Thymus (tissue), 11 donors: Measurements from ENCODE around the gene PSEN1. TPM values are rescaled to one million over a fixed set of nuclear protein-coding genes. Genes with fewer than 3 reads are reported as not detected.

Experiments
- DNase-seq, 9 donors: peaks; one replicate each; pipeline ENCODE4 v3.0.0-alpha.2; 2013; ENCODE audit warnings: low spot score in 9 of 9, low read depth in 6 of 9, missing footprints in 1 of 9
- H3K27ac ChIP-seq, 2 donors: one replicate each; pipeline ENCODE4 v1.5.1; 2013; ENCODE audit warnings: control low read depth in 1 of 2, low read depth in 1 of 2, low read length in 1 of 2, mild to moderate bottlenecking in 1 of 2, moderate library complexity in 1 of 2
- H3K27me3 ChIP-seq, 2 donors: one replicate each; pipeline ENCODE4 v1.5.1; 2013; ENCODE audit warnings: low read length in 1 of 2; ENCODE audit not compliant: control insufficient read depth in 2 of 2, insufficient read depth in 1 of 2
- H3K36me3 ChIP-seq, 2 donors: one replicate each; pipeline ENCODE4 v1.5.1; 2013; ENCODE audit warnings: low read length in 1 of 2, mild to moderate bottlenecking in 1 of 2, moderate library complexity in 1 of 2; ENCODE audit not compliant: control insufficient read depth in 2 of 2, insufficient read depth in 2 of 2
- H3K4me1 ChIP-seq, 2 donors: one replicate each; pipeline ENCODE4 v1.5.1; 2013; ENCODE audit warnings: low read length in 2 of 2; ENCODE audit not compliant: control insufficient read depth in 2 of 2, insufficient read depth in 2 of 2
- H3K4me3 ChIP-seq, 2 donors: one replicate each; pipeline ENCODE4 v1.5.1; 2013; ENCODE audit warnings: low read length in 2 of 2, control low read depth in 1 of 2, mild to moderate bottlenecking in 1 of 2
- H3K9me3 ChIP-seq, 2 donors: one replicate each; pipeline ENCODE4 v1.5.1; 2013; ENCODE audit warnings: low read length in 1 of 2, mild to moderate bottlenecking in 1 of 2; ENCODE audit not compliant: control insufficient read depth in 2 of 2, insufficient read depth in 1 of 2
- WGBS: extraction: QIAGEN DNeasy Blood & Tissue Kit; methylation state at CpG from one replicate; pipeline ENCODE4 v1.1.7; 2013; 5-methylcytosine and 5-hydroxymethylcytosine counted together
- polyA plus RNA-seq: library from polyadenylated mRNA; stranded (reverse); fragments of 200-250 nt; gene quantifications from one replicate; pipeline ENCODE4 v1.2.3, GENCODE V29; 2013
- total RNA-seq: library from RNA; stranded (reverse); fragments of 120-200 nt; gene quantifications from one replicate; pipeline ENCODE4 v1.2.4, GENCODE V29; 2013
- donor health status: healthy.

PSEN1 gene
- total and polyA plus RNA-seq, 2 donors: 32.0 to 36.4 TPM

- peaks cover 10 to 54% of the 10 kb centered on the region in 2 donors for H3K4me1 ChIP-seq
- no peak overlapping the region for H3K27ac ChIP-seq
- peaks cover 0 to 4% of the 10 kb centered on the region in 2 donors for H3K9me3 ChIP-seq
- DNase-seq: no peak
- no peak overlapping the region for H3K4me3 ChIP-seq
- H3K36me3 ChIP-seq: no peaks in the 10 kb centered on the region
- peaks cover 24 to 80% of the 10 kb centered on the region in 2 donors for H3K27me3 ChIP-seq
- WGBS: 10% methylated on average over 3 of the region's 3 CpGs
Observed at GRCh38 chr14:73243341-73243740, 107.0 kb downstream of the PSEN1 start.

- H3K4me1 ChIP-seq: peaks cover 10 to 56% of the 10 kb centered on the region in 2 donors
- DNase-seq: no peak
- H3K9me3 ChIP-seq: peaks cover 0 to 4% of the 10 kb centered on the region in 2 donors
- no peaks in the 10 kb centered on the region for H3K36me3 ChIP-seq
- no peak overlapping the region for H3K27ac ChIP-seq
- WGBS: 100% methylated on average over 2 of the region's 2 CpGs
- H3K4me3 ChIP-seq: no peak overlapping the region
- peaks cover 21 to 76% of the 10 kb centered on the region in 2 donors for H3K27me3 ChIP-seq
Observed at GRCh38 chr14:73243748-73244147, 107.4 kb downstream of the PSEN1 start.

- no peak overlapping the region for H3K4me3 ChIP-seq
- H3K27me3 ChIP-seq: peaks cover 11 to 67% of the 10 kb centered on the region in 2 donors
- H3K9me3 ChIP-seq: peaks cover 0 to 4% of the 10 kb centered on the region in 2 donors
- peaks cover 10 to 53% of the 10 kb centered on the region in 2 donors for H3K4me1 ChIP-seq
- peak in 1 of 9 donors; percentile 31 for DNase-seq
- 37% methylated on average over 14 of the region's 14 CpGs for WGBS
- no peak overlapping the region for H3K27ac ChIP-seq
- H3K36me3 ChIP-seq: no peaks in the 10 kb centered on the region
Observed at GRCh38 chr14:73244541-73245290, 108.4 kb downstream of the PSEN1 start.

- DNase-seq: peak in 5 of 9 donors; percentile 19 to 53 (median 28)
- H3K27me3 ChIP-seq: peaks cover 2 to 57% of the 10 kb centered on the region in 2 donors
- no peaks in the 10 kb centered on the region for H3K36me3 ChIP-seq
- H3K27ac ChIP-seq: no peak overlapping the region
- WGBS: 4% methylated on average over 64 of the region's 64 CpGs
- peaks cover 0 to 4% of the 10 kb centered on the region in 2 donors for H3K9me3 ChIP-seq
- peak overlapping the region; percentile 38 to 55 for H3K4me3 ChIP-seq
- H3K4me1 ChIP-seq: peaks cover 10 to 49% of the 10 kb centered on the region in 2 donors
Observed at GRCh38 chr14:73245480-73246325, 109.4 kb downstream of the PSEN1 start.

- peaks cover 0 to 4% of the 10 kb centered on the region in 2 donors for H3K9me3 ChIP-seq
- peak overlapping the region; percentile 38 to 55 for H3K4me3 ChIP-seq
- H3K27me3 ChIP-seq: peaks cover 0 to 48% of the 10 kb centered on the region in 2 donors
- DNase-seq: no peak
- peaks cover 10 to 40% of the 10 kb centered on the region in 2 donors for H3K4me1 ChIP-seq
- H3K36me3 ChIP-seq: no peaks in the 10 kb centered on the region
- WGBS: 57% methylated on average over 18 of the region's 18 CpGs
- no peak overlapping the region for H3K27ac ChIP-seq
Observed at GRCh38 chr14:73246387-73247150, 110.3 kb downstream of the PSEN1 start.

- Histone ChIP-seq H3K27me3 (peaks cover 0 to 37% of the 10 kb centered on the region in 2 donors), H3K4me3 (no peak overlapping the region), H3K4me1 (peaks cover 10 to 31% of the 10 kb centered on the region in 2 donors), H3K9me3 (peaks cover 0 to 4% of the 10 kb centered on the region in 2 donors), H3K27ac (no peak overlapping the region), H3K36me3 (no peaks in the 10 kb centered on the region)
- DNase-seq: no peak
- WGBS: 86% methylated on average over 9 of the region's 9 CpGs
Observed at GRCh38 chr14:73248108-73248868, 112.0 kb downstream of the PSEN1 start.

- Histone ChIP-seq H3K4me3 (no peak overlapping the region), H3K9me3 (peaks cover 0 to 4% of the 10 kb centered on the region in 2 donors), H3K27ac (no peak overlapping the region), H3K36me3 (no peaks in the 10 kb centered on the region), H3K4me1 (peaks cover 10 to 27% of the 10 kb centered on the region in 2 donors), H3K27me3 (peaks cover 0 to 30% of the 10 kb centered on the region in 2 donors)
- DNase-seq: no peak
- WGBS: 97% methylated on average over 1 of the region's 1 CpG
Observed at GRCh38 chr14:73249108-73249507, 112.8 kb downstream of the PSEN1 start.

GRCh38 chr14:73249564-73250316 is 113.4 kb downstream of the PSEN1 start:
- peaks cover 0 to 24% of the 10 kb centered on the region in 2 donors for H3K27me3 ChIP-seq
- peaks cover 0 to 4% of the 10 kb centered on the region in 2 donors for H3K9me3 ChIP-seq
- peaks cover 10 to 21% of the 10 kb centered on the region in 2 donors for H3K4me1 ChIP-seq
- H3K36me3 ChIP-seq: no peaks in the 10 kb centered on the region
- H3K4me3 ChIP-seq: no peak overlapping the region
- WGBS: 91% methylated on average over 13 of the region's 13 CpGs
- DNase-seq: no peak
- no peak overlapping the region for H3K27ac ChIP-seq
